SK-N-MC (cell line): ENCODE measurements around the gene CDK6.

Source experiments
- DNase-seq: peaks from one replicate; pipeline ENCODE4 v3.0.0-alpha.2; 2011; ENCODE audit warnings: low read depth, low spot score
- H3K27ac ChIP-seq: fragments of 200-600 bp; sonication (generic); 2 replicates; pipeline ENCODE4 v1.5.1; 2016; ENCODE audit warnings: mixed run types
- H3K36me3 ChIP-seq: fragments of 200-600 bp; sonication (generic); 2 replicates; pipeline ENCODE4 v1.6.1; 2017; ENCODE audit warnings: antibody characterized with exemption, low read length, mixed read lengths; ENCODE audit not compliant: insufficient read depth
- H3K4me3 ChIP-seq: fragments of 200-600 bp; sonication (generic); 2 replicates; pipeline ENCODE4 v1.5.1; 2016
- H3K9ac ChIP-seq: fragments of 200-600 bp; sonication (generic); 2 replicates; pipeline ENCODE4 v1.8.0; 2017; ENCODE audit warnings: mixed run types, mixed read lengths; ENCODE audit not compliant: insufficient read length
- H3K9me3 ChIP-seq: fragments of 200-600 bp; sonication (generic); 2 replicates; pipeline ENCODE4 v1.6.1; 2017; ENCODE audit warnings: low read depth, mild to moderate bottlenecking, antibody characterized with exemption, low read length, moderate library complexity, mixed read lengths
- EZH2 ChIP-seq: fragments of 200-600 bp; sonication (generic); IDR thresholded peaks from one replicate; pipeline ENCODE4 v1.6.1; 2017; ENCODE audit warnings: antibody characterized with exemption
- FOXP2 ChIP-seq: optimal IDR thresholded peaks from 2 replicates; pipeline ENCODE3; 2011; ENCODE audit warnings: mild to moderate bottlenecking, moderate library complexity; ENCODE audit not compliant: insufficient read depth; ENCODE audit errors: extremely low read length, control extremely low read depth
- POLR2AphosphoS5 ChIP-seq: IDR thresholded peaks from 2 replicates; pipeline ENCODE4 v1.6.1; 2012; ENCODE audit warnings: mild to moderate bottlenecking, low read depth, low read length, borderline replicate concordance

Gene CDK6

GRCh38 chr7:92850516-92850915 is 14.1 kb upstream of the CDK6 start:
- H3K27ac ChIP-seq: no peak overlapping the region
- H3K9ac ChIP-seq: no peak overlapping the region
- H3K36me3 ChIP-seq: no peaks in the 10 kb centered on the region
- no peak overlapping the region for H3K4me3 ChIP-seq
- DNase-seq: no peak
- no peak for TF ChIP-seq POLR2AphosphoS5
- TF ChIP-seq EZH2: no peak
- no peak for TF ChIP-seq FOXP2
- H3K9me3 ChIP-seq: no peaks in the 10 kb centered on the region

GRCh38 chr7:92849322-92849721 is 12.9 kb upstream of the CDK6 start:
- Histone ChIP-seq H3K9ac (no peak overlapping the region), H3K36me3 (no peaks in the 10 kb centered on the region), H3K27ac (no peak overlapping the region), H3K9me3 (no peaks in the 10 kb centered on the region), H3K4me3 (no peak overlapping the region)
- TF ChIP-seq FOXP2: no peak
- TF ChIP-seq POLR2AphosphoS5: no peak
- TF ChIP-seq EZH2: no peak
- DNase-seq: no peak

DNA sequence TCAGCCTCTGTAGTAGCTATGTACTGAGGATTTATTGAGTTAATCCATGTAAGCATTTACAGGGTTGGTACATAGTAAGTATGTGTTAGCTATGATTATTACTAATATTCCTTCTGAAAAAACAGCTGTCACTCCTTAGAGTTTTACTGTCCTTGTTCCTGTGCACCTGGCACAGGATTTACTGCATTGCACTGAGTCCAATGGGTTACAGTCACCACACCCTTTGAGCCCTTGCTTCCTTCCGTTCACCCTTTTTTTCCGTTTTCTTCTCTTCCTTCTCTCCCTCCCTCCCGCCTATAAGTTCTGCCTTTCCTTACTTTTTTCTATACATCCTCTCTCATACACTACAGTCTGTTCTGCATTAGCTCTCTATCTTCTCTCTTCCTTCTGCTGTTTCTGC is 12.5 kb upstream of the CDK6 start:
- DNase-seq: no peak

DNA sequence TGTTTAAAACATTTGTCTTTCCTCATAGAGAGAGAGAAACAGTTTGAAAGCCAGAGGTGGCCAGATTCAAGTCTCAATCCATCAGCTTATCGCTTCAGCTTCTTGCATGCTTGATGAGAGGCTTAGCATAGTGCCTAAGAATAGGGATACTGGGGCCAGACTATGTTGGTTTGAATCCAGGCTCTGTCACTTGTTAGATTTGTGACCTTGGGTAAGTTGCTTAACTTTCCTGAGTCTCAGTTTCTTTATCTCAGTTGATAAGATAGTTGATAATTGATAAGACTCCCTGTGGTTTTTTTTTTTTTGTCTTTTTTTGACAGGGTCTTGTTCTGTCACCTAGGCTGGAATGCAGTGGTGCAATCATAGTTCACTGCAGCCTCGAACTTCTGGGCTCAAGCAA is 12.1 kb upstream of the CDK6 start:
- Histone ChIP-seq H3K36me3 (no peaks in the 10 kb centered on the region), H3K9me3 (no peaks in the 10 kb centered on the region), H3K9ac (no peak overlapping the region), H3K27ac (no peak overlapping the region), H3K4me3 (no peak overlapping the region)
- no peak for DNase-seq
- TF ChIP-seq EZH2 (no peak), POLR2AphosphoS5 (no peak), FOXP2 (no peak)

More for the DNA sequence above, 12.5 kb upstream of the CDK6 start:
- H3K27ac ChIP-seq: no peak overlapping the region
- H3K4me3 ChIP-seq: no peak overlapping the region
- no peaks in the 10 kb centered on the region for H3K9me3 ChIP-seq
- no peak for TF ChIP-seq EZH2
- TF ChIP-seq POLR2AphosphoS5: no peak
- TF ChIP-seq FOXP2: no peak
- H3K36me3 ChIP-seq: no peaks in the 10 kb centered on the region
- H3K9ac ChIP-seq: no peak overlapping the region

- H3K9ac ChIP-seq: no peak overlapping the region
- no peak overlapping the region for H3K4me3 ChIP-seq
- no peaks in the 10 kb centered on the region for H3K36me3 ChIP-seq
- TF ChIP-seq EZH2 (no peak), POLR2AphosphoS5 (no peak), FOXP2 (no peak)
- no peak for DNase-seq
- H3K9me3 ChIP-seq: no peaks in the 10 kb centered on the region
- no peak overlapping the region for H3K27ac ChIP-seq
These were observed 10.9 kb upstream of the CDK6 start for GRCh38 chr7:92847305-92847704.

GRCh38 chr7:92845736-92846135 is 9.4 kb upstream of the CDK6 start:
- Histone ChIP-seq H3K27ac (no peak overlapping the region), H3K9me3 (no peaks in the 10 kb centered on the region), H3K4me3 (no peak overlapping the region), H3K9ac (no peak overlapping the region), H3K36me3 (no peaks in the 10 kb centered on the region)
- DNase-seq: no peak
- TF ChIP-seq FOXP2: no peak

DNA sequence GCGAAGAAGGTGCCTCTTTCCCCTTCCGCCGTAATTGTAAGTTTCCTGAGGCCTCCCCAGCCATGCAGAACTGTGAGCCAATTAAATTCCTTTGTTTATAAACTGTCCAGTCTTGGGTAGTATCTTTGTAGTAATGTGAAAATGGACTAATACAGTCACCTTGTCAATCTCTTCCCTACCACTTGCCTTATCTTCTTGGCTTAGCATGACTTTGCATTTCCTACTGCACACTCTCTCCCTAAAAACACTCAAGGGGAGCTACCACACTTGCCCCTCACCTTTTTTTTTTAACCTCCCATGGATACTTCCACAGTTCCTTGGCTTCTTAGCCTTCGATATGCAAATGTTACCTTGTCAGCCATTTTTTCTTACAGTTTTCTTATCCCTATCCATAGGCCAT is 7.4 kb upstream of the CDK6 start:
- TF ChIP-seq POLR2AphosphoS5 (no peak), FOXP2 (no peak), EZH2 (no peak)
- Histone ChIP-seq H3K4me3 (no peak overlapping the region), H3K36me3 (no peaks in the 10 kb centered on the region), H3K9me3 (no peaks in the 10 kb centered on the region), H3K9ac (no peak overlapping the region), H3K27ac (no peak overlapping the region)
- DNase-seq: no peak

DNA sequence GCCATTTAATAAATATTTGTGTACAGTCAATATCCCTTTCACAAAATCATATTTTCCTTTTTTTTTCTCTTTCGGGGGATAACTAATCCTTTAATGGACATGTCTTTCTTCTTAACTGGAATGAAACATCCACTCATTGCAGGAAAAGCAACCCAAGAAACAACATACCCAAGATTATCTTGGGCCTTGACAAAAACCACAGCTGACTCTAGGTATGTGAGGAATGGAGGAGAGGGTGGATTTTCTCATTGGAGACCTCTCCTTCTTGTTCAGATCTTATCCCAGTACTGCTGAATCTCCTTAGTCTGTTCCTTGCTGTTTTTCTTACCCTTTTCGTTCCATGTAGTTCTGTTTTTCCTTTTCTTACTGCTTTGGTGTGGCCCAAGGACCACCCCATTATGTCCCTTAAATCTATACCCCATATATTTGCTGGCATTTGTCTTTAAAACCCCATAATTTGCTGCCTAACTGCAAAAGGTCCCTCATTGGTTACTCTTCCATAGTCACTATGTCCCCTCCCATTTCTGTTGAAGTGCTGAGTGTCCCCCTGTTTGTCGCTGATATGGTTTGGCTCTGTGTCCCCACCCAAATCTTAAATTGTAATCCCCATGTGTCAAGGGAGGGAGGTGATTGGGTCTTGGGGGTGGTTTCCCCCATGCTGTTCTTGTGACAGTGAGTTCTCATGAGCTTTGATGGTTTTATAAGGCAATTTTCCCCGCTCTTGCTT is 6.8 kb upstream of the CDK6 start:
- H3K9ac ChIP-seq: no peak overlapping the region
- no peaks in the 10 kb centered on the region for H3K36me3 ChIP-seq
- DNase-seq: no peak
- no peak overlapping the region for H3K27ac ChIP-seq
- no peaks in the 10 kb centered on the region for H3K9me3 ChIP-seq
- TF ChIP-seq EZH2 (no peak), FOXP2 (no peak), POLR2AphosphoS5 (no peak)
- H3K4me3 ChIP-seq: no peak overlapping the region

DNA sequence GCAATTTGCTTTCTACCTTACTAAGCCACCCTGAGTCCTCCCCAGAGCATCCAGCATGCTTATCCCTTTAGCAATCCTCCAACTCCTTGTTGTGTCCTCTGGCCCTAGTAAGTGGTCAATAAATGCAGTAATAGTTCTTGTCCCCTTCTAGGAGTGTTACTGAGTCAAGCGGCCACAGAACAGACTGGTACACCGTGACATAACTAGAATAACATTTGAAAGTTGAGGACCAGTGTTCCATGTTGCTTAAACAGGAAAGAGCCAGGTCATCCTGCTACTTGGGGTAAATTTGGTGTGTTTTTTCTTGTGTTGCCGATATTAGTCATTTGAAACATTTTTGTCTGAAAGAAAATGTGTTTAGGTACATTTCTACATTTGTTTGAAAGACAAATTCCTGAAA is 4.8 kb upstream of the CDK6 start:
- no peaks in the 10 kb centered on the region for H3K36me3 ChIP-seq
- no peaks in the 10 kb centered on the region for H3K9me3 ChIP-seq
- no peak overlapping the region for H3K9ac ChIP-seq
- no peak for DNase-seq
- no peak for TF ChIP-seq EZH2
- TF ChIP-seq POLR2AphosphoS5: no peak
- no peak for TF ChIP-seq FOXP2
- no peak overlapping the region for H3K4me3 ChIP-seq
- H3K27ac ChIP-seq: no peak overlapping the region
